GM19395 (cell line): ENCODE results near the gene SOSTDC1.
A peak's percentile ranks its signal among the peaks of the same experiment; 100 is the strongest.
"Not testable (repeated sequence)": the region's sequence is repeated elsewhere in the genome, so short reads cannot be mapped to it uniquely, and the experiment has no call there.

ENCODE experiments used
- ATAC-seq: cut with Tn5 transposase; IDR thresholded peaks from one replicate; pipeline ENCODE4 v1.9.1; 2021; ENCODE audit warnings: mild to moderate bottlenecking, moderate library complexity; ENCODE audit not compliant: unreplicated experiment

Gene SOSTDC1

DNA sequence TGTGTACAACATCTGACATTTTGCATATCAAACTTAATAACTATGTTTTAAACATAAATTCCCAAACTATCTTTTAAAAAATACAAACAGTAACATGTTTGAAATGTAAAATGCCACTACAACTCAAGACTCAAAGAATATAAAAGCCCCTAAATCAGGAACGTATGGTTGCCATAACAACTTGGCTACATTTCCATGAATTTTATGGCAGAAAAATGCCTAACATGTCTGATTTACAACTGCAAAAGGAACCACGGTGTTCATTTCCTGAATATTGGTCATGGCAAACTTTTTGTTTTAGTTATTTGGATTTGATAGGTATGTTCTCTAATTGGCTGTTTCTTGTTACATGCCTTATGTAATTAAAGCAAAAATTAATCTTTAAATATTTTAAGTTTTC is 2.0 kb downstream of the SOSTDC1 start:
- no peak for ATAC-seq

- ATAC-seq, result no peak
These were observed 3.1 kb downstream of the SOSTDC1 start for GRCh38 chr7:16462431-16462889.

DNA sequence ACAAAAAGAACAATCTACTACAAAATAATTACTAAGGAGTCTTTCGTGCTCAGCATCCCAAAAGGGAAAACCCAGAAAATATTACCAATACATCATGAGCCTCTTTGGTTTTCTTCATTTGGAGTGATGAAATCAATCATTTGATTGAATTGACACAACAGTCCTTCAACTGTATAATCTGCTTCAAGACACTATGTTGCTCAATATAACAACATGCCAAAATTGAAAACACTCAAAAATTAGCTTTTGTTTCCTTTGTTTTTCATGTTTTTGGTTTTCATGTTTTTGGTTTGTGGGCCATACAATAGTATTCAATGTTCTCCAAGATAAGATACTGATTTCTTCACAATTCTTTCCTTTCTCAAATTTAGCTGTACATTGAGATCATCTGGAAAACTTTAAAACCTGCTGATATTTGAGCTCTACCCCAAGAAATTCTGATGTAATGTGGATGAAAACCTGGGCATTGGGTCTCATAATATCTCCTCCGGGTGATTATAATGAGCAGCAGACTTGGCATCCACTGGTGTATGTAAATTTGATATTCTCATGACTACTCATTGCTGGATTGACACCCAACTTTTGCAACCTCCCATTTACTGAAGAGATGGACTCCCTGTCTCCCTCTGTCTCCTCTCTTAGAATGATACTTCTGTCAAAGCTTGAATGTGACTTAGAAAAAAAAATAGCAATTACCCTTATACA is 4.6 kb downstream of the SOSTDC1 start:
- no peak for ATAC-seq

- not testable (repeated sequence) for ATAC-seq
These were observed 9.2 kb downstream of the SOSTDC1 start for GRCh38 chr7:16456303-16456702.

DNA sequence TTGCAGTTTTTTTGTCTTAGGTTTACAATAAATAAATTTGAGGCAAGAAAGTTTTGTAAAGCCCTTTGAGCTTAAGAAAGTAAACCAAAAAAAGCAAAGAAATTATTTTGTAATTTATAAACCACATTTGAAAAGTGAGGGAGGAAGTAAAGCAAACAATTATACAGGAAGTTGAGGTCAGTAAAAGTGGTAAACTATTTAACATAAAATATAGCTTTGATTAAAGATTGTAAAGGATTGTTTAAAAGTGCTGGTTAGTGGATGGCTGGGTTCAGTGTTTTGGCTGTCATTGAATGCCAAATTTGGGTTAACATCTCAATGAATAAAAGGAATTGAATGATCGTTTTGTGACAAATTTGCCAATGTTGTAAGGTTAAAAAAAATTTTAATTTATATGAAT is 9.9 kb downstream of the SOSTDC1 start:
- ATAC-seq, result no peak

- ATAC-seq, result no peak
These were observed 15.2 kb downstream of the SOSTDC1 start for GRCh38 chr7:16450366-16450765.

GRCh38 chr7:16447876-16448275 is 17.7 kb downstream of the SOSTDC1 start:
- ATAC-seq, result no peak

DNA sequence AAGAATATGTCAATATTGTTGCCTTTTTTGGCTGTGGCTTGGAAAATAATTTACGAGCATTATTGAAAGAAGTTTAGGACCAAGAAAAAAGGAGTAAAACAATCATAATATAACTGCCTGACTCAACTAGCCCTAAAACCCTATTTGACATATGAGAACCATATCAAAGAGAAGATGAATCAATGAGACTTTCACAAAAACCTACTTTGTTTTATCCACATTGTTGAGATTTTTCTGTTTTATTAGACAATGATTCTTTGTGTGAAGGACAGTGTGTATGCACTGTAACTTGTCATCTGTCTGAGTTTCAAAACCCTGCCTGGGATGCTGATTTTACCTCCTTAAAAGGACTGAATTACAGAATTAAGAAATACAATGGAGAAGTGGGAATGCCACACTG is 19.0 kb downstream of the SOSTDC1 start:
- ATAC-seq, result no peak

GRCh38 chr7:16443871-16444270 is 21.7 kb downstream of the SOSTDC1 start:
- not testable (repeated sequence) for ATAC-seq

DNA sequence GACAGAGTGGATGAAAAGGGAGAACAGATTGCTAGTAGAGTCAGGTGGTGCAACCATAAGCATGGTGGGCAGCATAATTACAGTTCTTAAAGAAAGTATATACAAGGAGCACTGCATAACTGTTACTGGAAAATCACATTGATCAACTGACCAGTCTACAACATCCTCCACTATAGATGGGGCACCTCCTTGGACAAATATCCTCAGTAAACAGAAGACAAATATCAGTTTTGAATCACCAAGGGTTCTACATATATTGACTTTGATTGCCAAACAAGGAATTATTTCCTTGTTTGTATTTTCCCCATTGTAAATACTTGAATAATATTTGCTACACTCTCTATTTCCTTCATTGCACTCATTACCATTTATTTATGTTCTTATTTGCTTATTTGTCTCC is 26.6 kb downstream of the SOSTDC1 start:
- ATAC-seq, result no peak

- no peak for ATAC-seq
These were observed 29.2 kb downstream of the SOSTDC1 start for GRCh38 chr7:16436306-16436705.

DNA sequence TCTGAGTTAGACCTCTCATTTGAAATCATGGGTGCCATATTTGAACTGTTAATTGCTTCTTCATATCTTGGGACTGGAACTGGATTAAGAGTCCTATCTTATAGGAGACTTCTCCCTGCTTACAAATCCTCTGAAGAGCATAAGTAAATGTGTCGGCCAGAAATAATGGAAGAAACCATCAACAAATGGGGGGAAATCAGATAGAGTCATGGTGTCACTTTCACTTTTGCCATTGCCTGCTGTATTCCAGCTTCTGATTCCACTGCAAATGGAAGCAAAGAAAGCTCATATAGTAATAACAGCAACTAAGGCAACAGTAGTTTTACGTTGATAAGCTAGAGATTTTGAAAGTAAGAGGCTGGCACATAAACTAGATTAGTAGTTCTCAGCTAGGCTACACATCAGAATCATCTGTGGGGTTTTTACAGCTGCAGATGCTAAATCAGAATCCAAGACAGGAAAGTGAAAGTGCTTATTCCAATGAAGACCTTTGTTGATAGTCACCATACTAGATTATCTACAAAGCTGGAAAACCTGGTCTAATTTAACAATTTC is 31.9 kb downstream of the SOSTDC1 start:
- ATAC-seq, result no peak

GRCh38 chr7:16432425-16432731 is 33.2 kb downstream of the SOSTDC1 start:
- ATAC-seq, result no peak

DNA sequence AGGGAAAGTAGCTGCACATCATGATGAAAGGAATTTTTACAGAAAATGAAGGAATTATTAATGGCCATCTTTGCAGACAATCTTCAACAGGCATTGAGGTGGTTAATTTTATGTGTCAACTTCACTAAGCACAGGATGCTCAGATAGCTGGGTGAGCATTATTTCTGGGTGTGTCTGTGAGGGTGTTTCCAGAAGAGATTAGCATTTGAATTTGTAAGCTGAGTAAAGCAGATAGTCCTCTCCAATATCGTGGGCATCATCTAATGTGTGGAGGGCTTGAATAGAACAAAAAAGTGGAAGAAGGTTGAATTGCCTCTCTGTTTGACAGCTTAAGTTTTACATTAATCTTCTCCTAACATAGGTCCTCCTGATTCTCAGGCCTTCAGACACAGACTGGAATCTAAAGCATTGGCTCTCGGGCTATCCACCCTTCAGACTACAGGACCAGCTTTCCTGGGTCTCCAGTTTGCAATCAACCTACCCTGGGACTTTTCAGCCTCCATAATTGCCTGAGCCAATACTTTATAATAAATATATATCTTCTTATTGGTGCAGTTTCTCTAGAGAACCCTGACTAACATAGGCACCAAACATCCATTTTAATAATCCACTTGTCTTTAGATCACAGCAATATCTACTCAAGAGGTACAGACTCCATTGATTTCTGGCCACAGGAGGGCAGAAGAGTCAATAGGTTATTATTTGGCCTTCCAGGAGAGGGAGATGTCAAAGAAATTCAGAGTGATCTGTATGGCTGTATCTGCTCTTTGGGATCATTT is 33.7 kb downstream of the SOSTDC1 start:
- peak; percentile 71 for ATAC-seq

- no peak for ATAC-seq
These were observed 35.4 kb downstream of the SOSTDC1 start for GRCh38 chr7:16430133-16430532.

- ATAC-seq, result no peak
These were observed 36.9 kb downstream of the SOSTDC1 start for GRCh38 chr7:16428672-16429071.

DNA sequence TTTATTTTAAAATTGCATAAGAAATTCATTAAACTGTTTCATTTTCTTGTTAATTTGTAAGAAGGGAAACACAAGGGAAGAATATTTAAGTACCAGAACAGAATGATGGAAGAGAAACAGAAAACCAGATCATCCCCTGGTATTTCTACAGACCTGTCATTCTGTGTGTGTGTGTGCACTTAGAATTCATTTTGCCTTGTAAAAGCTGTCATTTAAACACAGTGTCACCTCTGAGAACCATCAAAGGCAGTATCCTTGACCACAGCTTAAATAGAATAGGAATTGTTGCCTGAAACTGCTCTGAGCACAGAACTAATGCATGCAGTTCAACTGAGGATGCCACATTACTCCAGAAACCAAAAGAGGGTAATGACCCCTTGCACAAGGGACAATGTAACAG is 37.4 kb downstream of the SOSTDC1 start:
- no peak for ATAC-seq

GRCh38 chr7:16423761-16424160 is 41.8 kb downstream of the SOSTDC1 start:
- ATAC-seq, result no peak

GRCh38 chr7:16422917-16423316 is 42.6 kb downstream of the SOSTDC1 start:
- no peak for ATAC-seq

DNA sequence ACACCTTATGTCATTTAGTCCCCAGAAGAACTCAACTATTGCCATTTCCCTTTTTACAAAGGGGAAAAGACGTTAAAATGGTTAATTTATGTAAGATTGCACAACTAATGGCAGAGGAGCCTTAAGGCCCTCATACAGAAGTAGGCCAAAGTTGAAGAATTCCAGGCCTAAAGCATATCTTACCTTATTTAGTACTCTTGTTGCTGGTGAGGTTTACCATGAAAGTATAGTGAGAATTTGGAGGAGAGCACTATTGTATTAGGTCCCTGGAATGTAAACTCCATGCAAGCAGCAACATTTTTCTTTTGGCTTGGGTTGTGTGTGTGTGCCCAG is 43.5 kb downstream of the SOSTDC1 start:
- ATAC-seq, result no peak

- peak; percentile 43 for ATAC-seq
These were observed 44.0 kb downstream of the SOSTDC1 start, which contains the start of gene CRPPA for GRCh38 chr7:16421333-16422102. Gene CRPPA (minus strand): TSS chr7:16421538. CDS start chr7:16421322, 216 bp downstream.
